ENCODE results near the gene HSD11B1L.
"Not testable (repeated sequence)": the region's sequence is repeated elsewhere in the genome, so short reads cannot be mapped to it uniquely, and the experiment has no call there.

HSD11B1L gene

GRCh38 chr19:5687360-5688198 lies 6.8 kb downstream of the HSD11B1L start:
- no peak for DNase-seq (ENCODE audit: low spot score)

GRCh38 chr19:5688262-5688881 lies 7.5 kb downstream of the HSD11B1L start:
- not testable (repeated sequence) for DNase-seq (ENCODE audit: low spot score)

GRCh38 chr19:5690125-5690954 lies 9.5 kb downstream of the HSD11B1L start, which contains the start of gene RPL36:
RPL36 (plus strand) TSS chr19:5690295; CDS start chr19:5690508, 213 bp downstream.
- peak; percentile 98 for DNase-seq (ENCODE audit: low spot score)

- DNase-seq (ENCODE audit: low spot score) = peak; percentile 25
Measured at GRCh38 chr19:5690955-5691821, 10.4 kb downstream of the HSD11B1L start.

DNA sequence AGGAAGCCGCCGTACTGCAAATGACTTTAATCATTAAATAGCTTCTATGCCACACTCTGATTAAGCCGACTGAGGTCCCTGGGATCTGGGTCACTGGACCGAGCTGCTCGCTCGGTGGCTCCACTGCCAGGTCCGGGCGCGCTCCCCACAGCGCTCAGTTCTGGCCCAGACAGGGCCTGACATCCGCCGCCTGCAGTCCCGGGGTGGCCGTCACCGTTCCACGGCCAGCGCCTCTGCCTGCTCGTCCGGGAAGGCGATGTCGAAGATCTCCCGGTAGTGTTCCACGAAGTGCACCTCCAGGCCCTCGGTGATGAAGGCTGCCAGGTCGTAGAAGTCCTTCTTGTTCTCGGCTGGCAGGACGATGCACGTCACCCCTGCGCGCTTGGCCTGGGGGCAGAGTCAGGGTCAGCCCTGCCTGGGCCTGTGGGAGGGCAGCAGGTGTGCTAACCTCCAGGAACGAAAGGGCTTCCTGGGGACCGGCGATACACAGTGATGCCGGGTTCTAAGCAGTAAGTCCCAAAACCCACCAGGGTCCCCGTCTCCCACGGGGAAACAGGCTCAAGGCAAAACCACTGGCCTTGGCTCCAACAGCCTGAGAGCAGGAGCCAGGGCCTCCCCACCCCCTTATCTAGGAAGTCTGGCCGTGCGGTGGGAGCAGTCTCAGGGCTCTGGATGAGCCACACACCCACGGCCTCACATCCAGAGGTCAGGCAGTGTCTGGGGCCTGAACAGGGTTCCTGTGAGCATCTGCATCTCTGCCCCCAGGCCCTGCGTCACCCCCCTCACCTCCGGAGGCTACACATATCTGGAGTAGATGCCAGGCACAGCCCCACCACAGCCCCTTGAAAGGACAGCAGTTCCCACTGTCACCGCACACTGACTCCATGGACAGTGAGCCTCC lies 11.2 kb downstream of the HSD11B1L start:
- DNase-seq (ENCODE audit: low spot score) = no peak

DNA sequence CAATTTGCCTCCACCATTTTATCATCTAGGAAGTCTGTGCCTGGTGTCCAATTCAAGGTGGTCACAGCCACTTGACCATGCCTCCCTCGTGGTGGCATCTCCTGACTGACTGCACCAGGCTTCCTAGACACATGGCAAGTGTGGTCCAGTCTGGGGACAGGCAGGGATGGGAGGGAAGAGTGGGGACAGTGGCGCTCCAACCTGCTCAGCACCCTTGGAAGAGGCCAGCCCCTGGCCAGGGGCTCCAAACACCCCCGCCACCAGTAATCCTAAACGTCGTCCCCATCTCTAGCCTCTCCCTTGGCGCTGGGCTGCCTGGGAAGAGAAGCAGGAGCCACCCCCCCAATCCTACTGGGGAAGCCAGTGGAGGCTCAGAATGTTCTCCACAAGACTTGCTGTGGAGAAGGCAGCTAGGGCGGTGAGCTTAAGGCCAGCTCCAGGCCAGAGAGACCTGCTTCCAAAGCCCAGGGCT lies 11.9 kb downstream of the HSD11B1L start:
- no peak for DNase-seq (ENCODE audit: low spot score)

DNA sequence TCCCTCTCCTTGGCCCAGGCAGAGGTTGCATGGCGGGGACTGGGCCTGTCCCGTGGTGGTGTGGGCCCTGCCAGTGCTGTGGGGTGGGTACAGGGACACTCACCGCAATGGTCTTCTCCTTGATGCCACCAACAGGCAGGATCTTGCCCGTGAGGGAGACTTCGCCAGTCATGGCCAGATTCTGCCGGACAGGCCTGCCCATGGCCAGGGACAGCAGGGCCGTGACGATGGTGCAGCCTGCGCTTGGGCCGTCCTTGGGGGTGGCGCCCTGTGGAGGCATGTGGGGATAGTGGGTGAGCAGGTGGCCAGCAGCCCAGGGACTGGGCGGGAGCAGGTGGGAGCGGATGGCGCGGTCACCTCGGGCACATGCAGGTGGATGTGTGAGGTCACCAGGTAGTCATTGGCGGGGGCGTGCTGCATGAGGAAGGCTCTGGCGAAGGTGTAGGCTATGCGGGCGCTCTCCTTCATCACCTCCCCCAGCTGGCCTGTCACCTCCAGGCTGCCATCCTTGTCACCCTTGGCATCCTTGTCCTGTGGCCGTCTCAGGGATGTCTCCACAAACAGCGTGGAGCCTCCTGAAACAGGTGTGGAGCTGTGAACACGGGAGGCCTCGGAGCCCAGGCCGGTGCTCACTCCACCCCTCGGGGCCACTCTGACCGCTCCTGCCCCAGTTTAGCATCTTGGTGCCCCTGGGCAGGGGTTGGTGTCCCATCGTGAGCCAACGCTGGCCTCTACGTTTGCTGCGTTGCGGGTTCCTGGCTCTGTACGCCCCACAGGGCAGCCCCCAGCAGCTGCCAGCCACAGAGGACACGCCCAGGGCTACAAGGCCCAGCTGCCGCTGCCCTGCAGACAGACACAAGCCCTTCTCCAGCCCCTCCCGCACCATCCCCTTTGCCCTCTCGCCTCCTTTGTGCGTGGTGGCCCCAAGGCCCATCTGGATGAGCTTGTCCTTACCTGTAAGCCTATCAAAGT lies 12.7 kb downstream of the HSD11B1L start:
- DNase-seq (ENCODE audit: low spot score) = no peak

GRCh38 chr19:5694167-5694955 lies 13.5 kb downstream of the HSD11B1L start:
- no peak for DNase-seq (ENCODE audit: low spot score)

DNA sequence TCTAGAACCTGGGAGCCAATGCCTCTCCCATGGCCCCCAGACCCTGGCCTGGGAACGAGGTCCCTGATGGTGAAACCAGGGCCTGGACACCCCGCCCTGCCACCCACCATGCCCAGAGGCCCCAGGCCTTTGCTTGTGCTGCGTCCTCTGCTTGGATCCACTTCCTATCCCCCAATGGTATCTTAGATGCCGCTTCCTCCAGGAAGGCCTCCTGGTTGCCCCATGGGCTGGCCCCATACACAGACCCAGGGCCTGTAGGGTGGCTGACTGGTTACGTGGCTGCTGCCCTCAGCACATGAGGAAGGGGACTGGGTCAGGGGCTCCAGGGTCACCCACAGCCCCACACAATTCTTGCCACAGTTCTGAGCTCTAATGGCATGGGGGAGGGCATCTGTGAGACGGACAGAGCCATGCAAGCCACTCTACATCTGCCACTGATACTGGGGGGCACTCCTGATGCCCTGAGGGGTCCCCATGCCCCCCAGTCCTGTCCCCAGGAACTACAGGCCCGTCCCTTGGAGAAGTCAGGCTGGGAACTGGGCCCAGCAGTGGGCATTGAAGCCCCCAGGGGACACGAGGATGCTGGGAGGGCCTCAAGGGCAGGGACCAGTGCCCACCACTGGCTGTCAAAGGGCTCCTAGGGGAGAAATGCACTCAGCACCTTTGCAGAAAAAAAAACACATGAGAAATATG lies 14.3 kb downstream of the HSD11B1L start:
- DNase-seq (ENCODE audit: low spot score) = no peak

DNA sequence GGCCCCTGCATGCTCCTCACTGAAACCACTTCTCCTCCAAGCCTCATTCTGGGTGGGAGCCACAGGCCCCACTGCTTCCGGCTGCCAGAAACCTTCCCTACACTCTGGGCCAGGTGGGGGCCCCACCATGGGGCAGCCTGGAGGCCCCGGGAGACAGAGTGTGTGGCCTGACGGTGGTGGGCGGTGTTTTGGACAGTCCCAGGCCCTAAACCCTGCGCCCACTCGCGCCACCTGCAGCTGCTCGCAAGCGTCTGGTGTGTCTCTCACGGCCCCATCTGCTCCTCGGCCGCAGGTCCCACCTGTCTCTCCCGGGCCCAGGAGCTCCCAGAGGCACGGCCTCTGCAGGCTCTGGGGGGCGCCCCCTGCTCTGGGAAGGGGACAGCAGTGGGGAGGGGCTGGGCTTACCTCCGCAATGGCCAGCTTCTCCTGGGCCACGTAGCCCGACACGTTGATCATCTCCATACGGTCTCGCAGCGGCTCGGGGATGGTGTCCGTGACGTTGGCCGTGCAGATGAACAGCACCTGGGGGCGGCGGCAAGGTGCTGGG lies 14.9 kb downstream of the HSD11B1L start:
- DNase-seq (ENCODE audit: low spot score) = no peak

GRCh38 chr19:5696196-5697021 lies 15.6 kb downstream of the HSD11B1L start:
- no peak for DNase-seq (ENCODE audit: low spot score)

DNA sequence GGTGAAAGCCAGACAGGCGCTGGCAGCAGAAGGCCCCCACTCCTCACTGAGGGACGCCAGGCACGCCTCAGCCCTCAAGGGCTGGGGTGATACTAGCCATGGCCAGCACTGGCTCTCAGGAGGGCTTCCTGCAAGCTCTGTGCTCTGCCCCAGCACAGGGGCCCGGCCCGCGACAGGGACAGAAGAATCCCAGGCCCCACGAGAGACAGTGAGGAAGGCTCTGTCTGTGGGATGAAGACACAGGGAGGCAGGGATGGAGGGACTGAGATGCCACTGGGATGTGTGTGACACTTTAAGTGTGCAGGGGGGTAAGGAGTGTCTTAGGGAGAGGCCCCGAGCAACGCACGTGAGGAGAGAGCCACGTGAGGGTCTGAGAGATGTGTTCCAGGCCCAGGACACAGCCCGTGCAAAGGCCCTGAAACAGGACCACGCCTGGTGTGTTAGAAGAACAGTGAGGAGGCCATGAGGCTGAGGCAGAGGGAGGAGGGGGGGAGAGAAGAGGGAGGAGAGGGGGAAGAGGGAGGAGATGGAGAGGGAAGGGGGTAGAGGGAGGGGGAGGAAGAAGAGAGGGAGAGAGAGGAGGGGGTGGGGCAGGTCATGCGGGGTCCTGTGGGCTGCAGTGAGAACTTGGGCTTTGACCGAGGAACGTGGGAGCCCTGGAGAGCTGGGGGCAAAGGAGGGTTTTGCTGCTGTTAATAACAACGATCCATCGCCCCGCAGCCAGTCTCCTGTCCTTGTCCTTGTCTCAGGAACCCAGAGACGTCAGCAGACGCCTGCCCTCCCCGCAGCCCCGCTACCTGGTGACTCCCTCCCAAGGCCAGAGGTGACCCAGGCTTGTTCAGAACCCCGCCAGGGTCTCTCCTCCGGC lies 16.4 kb downstream of the HSD11B1L start:
- DNase-seq (ENCODE audit: low spot score) = no peak

GRCh38 chr19:5697890-5698634 lies 17.2 kb downstream of the HSD11B1L start:
- no peak for DNase-seq (ENCODE audit: low spot score)

- no peak for DNase-seq (ENCODE audit: low spot score)
Measured at GRCh38 chr19:5698635-5699422, 18.0 kb downstream of the HSD11B1L start.

Data from AG08395 (cell line).